IPS-18a (cell line): ENCODE results near the gene CARHSP1.

ENCODE experiments used
- H3K27ac ChIP-seq: one replicate; pipeline ENCODE4 v1.5.1; 2013; ENCODE audit warnings: low read length
- H3K27me3 ChIP-seq: one replicate; pipeline ENCODE4 v1.6.1; 2013; ENCODE audit warnings: mild to moderate bottlenecking, low read length; ENCODE audit not compliant: control insufficient read depth, insufficient read depth
- H3K36me3 ChIP-seq: one replicate; pipeline ENCODE4 v1.6.1; 2013; ENCODE audit warnings: low read depth, low read length; ENCODE audit not compliant: control insufficient read depth
- H3K4me1 ChIP-seq: one replicate; pipeline ENCODE4 v1.6.1; 2013; ENCODE audit warnings: low read depth, low read length; ENCODE audit not compliant: control insufficient read depth
- H3K4me3 ChIP-seq: one replicate; pipeline ENCODE4 v1.5.1; 2013; ENCODE audit warnings: low read length
- H3K9ac ChIP-seq: one replicate; pipeline ENCODE4 v1.6.1; 2013; ENCODE audit warnings: mild to moderate bottlenecking, low read length, moderate library complexity
- H3K9me3 ChIP-seq: one replicate; pipeline ENCODE4 v1.6.1; 2013; ENCODE audit warnings: low read depth, low read length; ENCODE audit not compliant: control insufficient read depth

The CARHSP1 gene

GRCh38 chr16:8831871-8832716 lies 36.7 kb downstream of the CARHSP1 start:
- Histone ChIP-seq H3K36me3 (peaks cover 13% of the 10 kb centered on the region), H3K4me1 (peaks cover 32% of the 10 kb centered on the region), H3K4me3 (peak overlapping the region; percentile 23), H3K9ac (peak overlapping the region; percentile 80), H3K9me3 (no peaks in the 10 kb centered on the region), H3K27me3 (no peaks in the 10 kb centered on the region), H3K27ac (peak overlapping the region; percentile 89)

GRCh38 chr16:8831450-8831849 lies 37.4 kb downstream of the CARHSP1 start:
- Histone ChIP-seq H3K36me3 (peaks cover 13% of the 10 kb centered on the region), H3K4me1 (peaks cover 32% of the 10 kb centered on the region), H3K27ac (peak overlapping the region; percentile 89), H3K4me3 (peak overlapping the region; percentile 23), H3K9me3 (no peaks in the 10 kb centered on the region), H3K9ac (peak overlapping the region; percentile 80), H3K27me3 (no peaks in the 10 kb centered on the region)

DNA sequence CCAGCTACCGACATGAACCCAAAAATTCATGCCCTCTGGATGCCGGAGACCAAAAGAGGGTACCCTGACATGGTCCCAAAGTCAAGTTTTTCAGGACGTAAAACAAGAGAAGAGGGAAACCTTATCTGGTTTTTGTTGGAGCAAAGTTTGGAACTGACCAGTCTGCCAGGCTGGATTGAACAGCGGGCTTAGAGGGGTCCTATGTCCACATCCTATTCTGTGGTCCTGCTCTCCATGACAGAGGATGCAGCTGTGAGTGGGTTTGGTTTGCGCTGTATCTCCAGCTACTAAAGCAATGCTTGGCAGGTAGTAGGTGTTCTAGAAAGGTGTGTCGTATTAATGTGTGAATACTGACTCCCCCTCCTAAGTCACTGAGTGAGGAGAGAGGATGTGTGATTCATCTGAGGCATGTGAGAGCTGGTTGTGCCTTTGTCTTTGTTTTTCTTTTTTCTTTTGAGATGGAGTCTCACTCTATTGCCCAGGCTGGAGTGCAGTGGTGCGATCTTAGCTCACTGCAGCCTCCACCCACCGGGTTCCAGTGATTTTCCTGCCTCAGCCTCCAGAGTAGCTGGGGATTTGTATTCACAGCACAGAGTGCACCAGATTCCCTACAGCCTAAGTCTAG lies 40.2 kb downstream of the CARHSP1 start:
- H3K9ac ChIP-seq: no peak overlapping the region
- H3K4me3 ChIP-seq: no peak overlapping the region
- H3K36me3 ChIP-seq: peaks cover 26% of the 10 kb centered on the region
- no peaks in the 10 kb centered on the region for H3K27me3 ChIP-seq
- H3K27ac ChIP-seq: no peak overlapping the region
- H3K4me1 ChIP-seq: peaks cover 28% of the 10 kb centered on the region
- H3K9me3 ChIP-seq: no peaks in the 10 kb centered on the region

- H3K9ac ChIP-seq: no peak overlapping the region
- no peaks in the 10 kb centered on the region for H3K27me3 ChIP-seq
- H3K36me3 ChIP-seq: peaks cover 27% of the 10 kb centered on the region
- no peaks in the 10 kb centered on the region for H3K9me3 ChIP-seq
- H3K27ac ChIP-seq: no peak overlapping the region
- peaks cover 23% of the 10 kb centered on the region for H3K4me1 ChIP-seq
- no peak overlapping the region for H3K4me3 ChIP-seq
Measured at GRCh38 chr16:8826278-8826879, 42.4 kb downstream of the CARHSP1 start.

DNA sequence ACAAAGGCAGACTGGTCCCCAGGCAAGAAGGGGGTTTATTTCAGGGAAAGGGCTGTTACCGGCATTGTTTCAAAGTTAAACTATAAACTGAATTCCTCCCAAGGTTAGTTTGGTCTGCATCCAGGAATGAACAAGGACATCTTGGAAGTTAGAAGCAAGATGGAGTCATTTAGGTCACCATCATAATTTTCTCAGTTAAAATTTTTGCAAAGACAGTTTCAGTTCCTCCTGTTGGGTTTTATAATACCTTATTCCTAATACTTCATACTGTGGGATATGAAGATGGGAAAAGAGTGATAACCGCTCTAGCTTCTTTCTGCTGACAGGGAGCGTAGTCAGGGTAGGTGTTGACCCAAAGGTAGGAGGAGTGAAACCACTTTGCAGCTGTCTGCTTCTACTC lies 46.4 kb downstream of the CARHSP1 start:
- no peaks in the 10 kb centered on the region for H3K27me3 ChIP-seq
- peaks cover 34% of the 10 kb centered on the region for H3K36me3 ChIP-seq
- peaks cover 9% of the 10 kb centered on the region for H3K4me1 ChIP-seq
- no peak overlapping the region for H3K4me3 ChIP-seq
- no peak overlapping the region for H3K9ac ChIP-seq
- H3K9me3 ChIP-seq: no peaks in the 10 kb centered on the region
- H3K27ac ChIP-seq: no peak overlapping the region

- H3K36me3 ChIP-seq: peaks cover 50% of the 10 kb centered on the region
- no peaks in the 10 kb centered on the region for H3K27me3 ChIP-seq
- peaks cover 9% of the 10 kb centered on the region for H3K4me1 ChIP-seq
- no peak overlapping the region for H3K27ac ChIP-seq
- no peak overlapping the region for H3K4me3 ChIP-seq
- no peaks in the 10 kb centered on the region for H3K9me3 ChIP-seq
- H3K9ac ChIP-seq: no peak overlapping the region
Measured at GRCh38 chr16:8819411-8820034, 49.3 kb downstream of the CARHSP1 start.

- H3K9ac ChIP-seq: no peak overlapping the region
- H3K27me3 ChIP-seq: no peaks in the 10 kb centered on the region
- no peak overlapping the region for H3K27ac ChIP-seq
- peaks cover 50% of the 10 kb centered on the region for H3K36me3 ChIP-seq
- peaks cover 9% of the 10 kb centered on the region for H3K4me1 ChIP-seq
- H3K9me3 ChIP-seq: no peaks in the 10 kb centered on the region
- no peak overlapping the region for H3K4me3 ChIP-seq
Measured at GRCh38 chr16:8818504-8819270, 50.1 kb downstream of the CARHSP1 start.

GRCh38 chr16:8816967-8817655 lies 51.7 kb downstream of the CARHSP1 start:
- no peaks in the 10 kb centered on the region for H3K9me3 ChIP-seq
- H3K4me1 ChIP-seq: peaks cover 1% of the 10 kb centered on the region
- H3K4me3 ChIP-seq: no peak overlapping the region
- H3K9ac ChIP-seq: no peak overlapping the region
- H3K36me3 ChIP-seq: peaks cover 64% of the 10 kb centered on the region
- H3K27me3 ChIP-seq: no peaks in the 10 kb centered on the region
- no peak overlapping the region for H3K27ac ChIP-seq

- Histone ChIP-seq H3K36me3 (peaks cover 85% of the 10 kb centered on the region), H3K9me3 (no peaks in the 10 kb centered on the region), H3K27ac (no peak overlapping the region), H3K4me3 (no peak overlapping the region), H3K27me3 (no peaks in the 10 kb centered on the region), H3K4me1 (no peaks in the 10 kb centered on the region), H3K9ac (no peak overlapping the region)
Measured at GRCh38 chr16:8814095-8814806, 54.6 kb downstream of the CARHSP1 start.

- H3K27me3 ChIP-seq: no peaks in the 10 kb centered on the region
Measured at GRCh38 chr16:8812162-8812843, 56.5 kb downstream of the CARHSP1 start.

More at GRCh38 chr16:8812162-8812843, 56.5 kb downstream of the CARHSP1 start:
- Histone ChIP-seq H3K4me1 (no peaks in the 10 kb centered on the region), H3K9me3 (no peaks in the 10 kb centered on the region), H3K9ac (no peak overlapping the region), H3K4me3 (no peak overlapping the region), H3K27ac (no peak overlapping the region), H3K36me3 (peaks cover 91% of the 10 kb centered on the region)
